ENCODE measurements around the gene CHRNB1. TPM values are rescaled to one million over a fixed set of nuclear protein-coding genes. Genes with fewer than 3 reads are reported as not detected.

CHRNB1 gene
- total RNA-seq, 1 experiment from 2014 or later = 7.8 TPM

- H3K27me3 Mint-ChIP-seq (ENCODE audit: insufficient read depth, unreplicated experiment) = no peaks in the 10 kb centered on the region
- no peaks in the 10 kb centered on the region for H3K4me1 Mint-ChIP-seq (ENCODE audit: insufficient read depth, unreplicated experiment)
- ChIA-PET CTCF (interaction anchor here (2.7 kb wide), 1 partner anchor 11 kb away, joined by 16 read pairs; no protein-coding TSS in a partner anchor), POLR2A (no interaction called here)
- H3K4me3 Mint-ChIP-seq (ENCODE audit: unreplicated experiment) = no peak within 1 kb of the TSS
- no peaks in the 10 kb centered on the region for H3K36me3 Mint-ChIP-seq (ENCODE audit: insufficient read depth, unreplicated experiment)
- no peak for DNase-seq (ENCODE audit: unreplicated experiment)
- TF ChIP-seq CTCF (IDR thresholded peaks at IDR 0.05; ENCODE audit: unreplicated experiment) = no peak
- H3K9me3 Mint-ChIP-seq (ENCODE audit: unreplicated experiment) = no peaks in the 10 kb centered on the region
- H3K27ac Mint-ChIP-seq (ENCODE audit: low read depth, unreplicated experiment) = no peak within 1 kb of the TSS
- BruUV-seq (replicated peaks) = no TSS peak
- intact Hi-C loops (cut with micrococcal nuclease) = no loop called here
These were observed 19.5 kb upstream of the CHRNB1 start, which contains the start of gene SPEM2 for GRCh38 chr17:7425316-7425715. Gene SPEM2, plus strand, starts transcription at chr17:7425616. Its CDS starts 73 bp downstream, at chr17:7425689.

DNA sequence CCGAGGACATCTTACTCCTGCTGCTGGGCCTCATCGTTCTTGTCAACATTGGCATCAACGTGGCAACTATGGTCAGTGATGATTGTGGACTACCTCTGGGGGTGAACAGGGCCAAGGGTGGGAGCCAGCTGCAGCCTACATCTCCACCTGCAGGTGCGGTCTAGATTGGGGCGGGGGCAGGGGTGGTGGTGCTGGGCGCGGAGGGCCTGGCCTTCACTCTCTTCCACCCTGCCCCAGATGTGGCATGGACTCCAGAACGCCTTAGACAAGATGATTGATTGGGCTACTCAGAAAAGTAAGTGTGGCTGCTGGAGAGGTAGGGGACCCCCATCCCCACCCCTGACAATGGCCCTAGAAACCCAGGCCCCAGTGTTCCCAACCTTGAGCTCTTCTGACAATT lies 19.1 kb upstream of the CHRNB1 start:
- Mint-ChIP-seq H3K4me3 (ENCODE audit: unreplicated experiment) (no peak overlapping the region), H3K27ac (ENCODE audit: low read depth, unreplicated experiment) (no peak overlapping the region), H3K36me3 (ENCODE audit: insufficient read depth, unreplicated experiment) (no peaks in the 10 kb centered on the region), H3K27me3 (ENCODE audit: insufficient read depth, unreplicated experiment) (no peaks in the 10 kb centered on the region), H3K9me3 (ENCODE audit: unreplicated experiment) (no peaks in the 10 kb centered on the region), H3K4me1 (ENCODE audit: insufficient read depth, unreplicated experiment) (no peaks in the 10 kb centered on the region)
- POLR2A ChIA-PET = no interaction called here
- CTCF ChIA-PET = no interaction called here
- TF ChIP-seq CTCF (IDR thresholded peaks at IDR 0.05; ENCODE audit: unreplicated experiment) = no peak
- no TSS peak for BruUV-seq (replicated peaks)
- no peak for DNase-seq (ENCODE audit: unreplicated experiment)
- intact Hi-C loops (cut with micrococcal nuclease) = no loop called here

GRCh38 chr17:7426203-7426863 lies 18.5 kb upstream of the CHRNB1 start:
- H3K36me3 Mint-ChIP-seq (ENCODE audit: insufficient read depth, unreplicated experiment) = no peaks in the 10 kb centered on the region
- BruUV-seq (replicated peaks) = no TSS peak
- POLR2A ChIA-PET = no interaction called here
- no peak for DNase-seq (ENCODE audit: unreplicated experiment)
- H3K4me3 Mint-ChIP-seq (ENCODE audit: unreplicated experiment) = no peak overlapping the region
- no peak for TF ChIP-seq CTCF (IDR thresholded peaks at IDR 0.05; ENCODE audit: unreplicated experiment)
- intact Hi-C loops (cut with micrococcal nuclease) = no loop called here
- CTCF ChIA-PET = interaction anchor here (0.6 to 1.1 kb wide), 3 partner anchors 21 to 134 kb away, joined by 3 read pairs; no protein-coding TSS in a partner anchor
- no peaks in the 10 kb centered on the region for H3K9me3 Mint-ChIP-seq (ENCODE audit: unreplicated experiment)
- H3K27me3 Mint-ChIP-seq (ENCODE audit: insufficient read depth, unreplicated experiment) = no peaks in the 10 kb centered on the region
- no peaks in the 10 kb centered on the region for H3K4me1 Mint-ChIP-seq (ENCODE audit: insufficient read depth, unreplicated experiment)
- H3K27ac Mint-ChIP-seq (ENCODE audit: low read depth, unreplicated experiment) = no peak overlapping the region

GRCh38 chr17:7426896-7427489 lies 17.9 kb upstream of the CHRNB1 start:
- no peak for TF ChIP-seq CTCF (IDR thresholded peaks at IDR 0.05; ENCODE audit: unreplicated experiment)
- H3K27ac Mint-ChIP-seq (ENCODE audit: low read depth, unreplicated experiment) = no peak overlapping the region
- no peaks in the 10 kb centered on the region for H3K9me3 Mint-ChIP-seq (ENCODE audit: unreplicated experiment)
- ChIA-PET POLR2A (no interaction called here), CTCF (interaction anchor here (0.6 to 1.1 kb wide), 3 partner anchors 21 to 133 kb away, joined by 3 read pairs; no protein-coding TSS in a partner anchor)
- H3K4me1 Mint-ChIP-seq (ENCODE audit: insufficient read depth, unreplicated experiment) = no peaks in the 10 kb centered on the region
- BruUV-seq (replicated peaks) = no TSS peak
- intact Hi-C loops (cut with micrococcal nuclease) = no loop called here
- no peak for DNase-seq (ENCODE audit: unreplicated experiment)
- no peak overlapping the region for H3K4me3 Mint-ChIP-seq (ENCODE audit: unreplicated experiment)
- H3K36me3 Mint-ChIP-seq (ENCODE audit: insufficient read depth, unreplicated experiment) = no peaks in the 10 kb centered on the region
- H3K27me3 Mint-ChIP-seq (ENCODE audit: insufficient read depth, unreplicated experiment) = no peaks in the 10 kb centered on the region

All from MCF 10A (cell line).